DND-41 (cell line): Measurements from ENCODE around the gene RAB11FIP5.
A peak's percentile ranks its signal among the peaks of the same experiment; 100 is the strongest.

Experiments
- ATAC-seq: fragments of 200-7000 bp; cut with Tn5 transposase; 3 replicates; pipeline ENCODE4 v1.9.1; 2021; ENCODE audit warnings: low read depth; ENCODE audit not compliant: insufficient read depth
- DNase-seq: peaks from one replicate; pipeline ENCODE4 v3.0.0-alpha.2; 2020
- H2AFZ ChIP-seq: 2 replicates; pipeline ENCODE4 v1.6.0; 2012; ENCODE audit warnings: low read depth, low read length
- H3K27ac ChIP-seq: 2 replicates; pipeline ENCODE4 v1.5.1; 2012; ENCODE audit warnings: low read length, inconsistent platforms
- H3K27me3 ChIP-seq: fragments of 200-600 bp; sonication (generic); 2 replicates; pipeline ENCODE4 v1.6.0; 2012; ENCODE audit warnings: low read length, mild to moderate bottlenecking, inconsistent platforms; ENCODE audit not compliant: insufficient read depth, poor library complexity
- H3K36me3 ChIP-seq: 2 replicates; pipeline ENCODE4 v1.5.1; 2012; ENCODE audit warnings: low read length, inconsistent platforms; ENCODE audit not compliant: insufficient read depth
- H3K4me1 ChIP-seq: 2 replicates; pipeline ENCODE4 v1.5.1; 2012; ENCODE audit warnings: mild to moderate bottlenecking, low read length; ENCODE audit not compliant: insufficient read depth
- H3K4me2 ChIP-seq: 2 replicates; pipeline ENCODE4 v1.6.0; 2012; ENCODE audit warnings: mild to moderate bottlenecking, moderate library complexity, low read length, inconsistent platforms; ENCODE audit not compliant: insufficient read depth
- H3K4me3 ChIP-seq, 2 experiments: fragments of 200-600 bp in 1 of 2; shearing (Covaris generic) in 1 of 2; 2 replicates each; pipeline ENCODE4 v1.5.1; 2012 to 2016; ENCODE audit warnings: inconsistent platforms in 2 of 2, low read length in 2 of 2, mild to moderate bottlenecking in 2 of 2, low read depth in 1 of 2, moderate library complexity in 1 of 2
- H3K79me2 ChIP-seq: 2 replicates; pipeline ENCODE4 v1.6.0; 2012; ENCODE audit warnings: low read length, inconsistent platforms; ENCODE audit not compliant: insufficient read depth
- H3K9ac ChIP-seq: 2 replicates; pipeline ENCODE4 v1.6.0; 2012; ENCODE audit warnings: low read depth, mild to moderate bottlenecking, inconsistent platforms, low read length, moderate library complexity
- H3K9me3 ChIP-seq: 2 replicates; pipeline ENCODE4 v1.5.1; 2012; ENCODE audit warnings: low read length, moderate library complexity, mild to moderate bottlenecking, inconsistent platforms; ENCODE audit not compliant: insufficient read depth, severe bottlenecking
- H4K20me1 ChIP-seq: 2 replicates; pipeline ENCODE4 v1.6.0; 2012; ENCODE audit warnings: low read length; ENCODE audit not compliant: insufficient read depth
- EZH2 ChIP-seq: IDR thresholded peaks from 3 replicates; pipeline ENCODE4 v1.6.1; 2012; ENCODE audit warnings: borderline replicate concordance, low read depth, mild to moderate bottlenecking, moderate library complexity, low read length, inconsistent platforms; ENCODE audit not compliant: severe bottlenecking
- TF ChIP-seq, protein P1 (sequence below): IDR thresholded peaks from 2 replicates; pipeline ENCODE4 v1.5.1; 2012; ENCODE audit warnings: borderline replicate concordance, low read length, moderate library complexity, mild to moderate bottlenecking; ENCODE audit not compliant: poor library complexity, severe bottlenecking; ENCODE audit errors: extremely low read depth

RAB11FIP5 gene

DNA sequence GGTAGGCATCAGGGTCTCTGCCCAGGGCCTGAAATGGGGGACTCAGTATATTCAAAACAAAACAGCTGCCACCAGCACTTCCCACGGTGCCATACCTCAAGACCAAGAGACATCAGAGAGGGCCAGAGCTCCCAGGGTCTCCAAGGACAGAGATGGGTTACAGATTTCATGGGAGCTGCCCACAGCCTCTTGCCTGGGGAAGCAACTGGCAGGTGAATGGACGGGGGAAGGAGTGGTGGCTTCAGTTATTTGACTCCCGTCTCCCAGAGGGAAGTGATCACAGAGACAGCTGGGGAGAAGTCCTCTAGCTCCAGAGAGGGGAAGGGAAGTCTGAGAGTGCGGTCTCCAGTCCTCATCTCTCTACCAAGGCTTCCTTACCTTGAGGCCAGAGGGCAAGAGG, 25.4 kb downstream of the RAB11FIP5 start:
- DNase-seq: no peak
- Histone ChIP-seq H3K9me3 (no peaks in the 10 kb centered on the region), H3K4me3 (no peak overlapping the region), H4K20me1 (no peaks in the 10 kb centered on the region), H3K27me3 (peaks cover 18% of the 10 kb centered on the region), H3K4me2 (no peak overlapping the region), H3K79me2 (no peaks in the 10 kb centered on the region), H3K9ac (no peak overlapping the region), H3K27ac (no peak overlapping the region), H3K4me1 (no peaks in the 10 kb centered on the region), H3K36me3 (no peaks in the 10 kb centered on the region), H2AFZ (no peak overlapping the region)
- TF ChIP-seq, protein P1, sequence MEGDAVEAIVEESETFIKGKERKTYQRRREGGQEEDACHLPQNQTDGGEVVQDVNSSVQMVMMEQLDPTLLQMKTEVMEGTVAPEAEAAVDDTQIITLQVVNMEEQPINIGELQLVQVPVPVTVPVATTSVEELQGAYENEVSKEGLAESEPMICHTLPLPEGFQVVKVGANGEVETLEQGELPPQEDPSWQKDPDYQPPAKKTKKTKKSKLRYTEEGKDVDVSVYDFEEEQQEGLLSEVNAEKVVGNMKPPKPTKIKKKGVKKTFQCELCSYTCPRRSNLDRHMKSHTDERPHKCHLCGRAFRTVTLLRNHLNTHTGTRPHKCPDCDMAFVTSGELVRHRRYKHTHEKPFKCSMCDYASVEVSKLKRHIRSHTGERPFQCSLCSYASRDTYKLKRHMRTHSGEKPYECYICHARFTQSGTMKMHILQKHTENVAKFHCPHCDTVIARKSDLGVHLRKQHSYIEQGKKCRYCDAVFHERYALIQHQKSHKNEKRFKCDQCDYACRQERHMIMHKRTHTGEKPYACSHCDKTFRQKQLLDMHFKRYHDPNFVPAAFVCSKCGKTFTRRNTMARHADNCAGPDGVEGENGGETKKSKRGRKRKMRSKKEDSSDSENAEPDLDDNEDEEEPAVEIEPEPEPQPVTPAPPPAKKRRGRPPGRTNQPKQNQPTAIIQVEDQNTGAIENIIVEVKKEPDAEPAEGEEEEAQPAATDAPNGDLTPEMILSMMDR: no peak
- no peak for TF ChIP-seq EZH2
- ATAC-seq: no peak

DNA sequence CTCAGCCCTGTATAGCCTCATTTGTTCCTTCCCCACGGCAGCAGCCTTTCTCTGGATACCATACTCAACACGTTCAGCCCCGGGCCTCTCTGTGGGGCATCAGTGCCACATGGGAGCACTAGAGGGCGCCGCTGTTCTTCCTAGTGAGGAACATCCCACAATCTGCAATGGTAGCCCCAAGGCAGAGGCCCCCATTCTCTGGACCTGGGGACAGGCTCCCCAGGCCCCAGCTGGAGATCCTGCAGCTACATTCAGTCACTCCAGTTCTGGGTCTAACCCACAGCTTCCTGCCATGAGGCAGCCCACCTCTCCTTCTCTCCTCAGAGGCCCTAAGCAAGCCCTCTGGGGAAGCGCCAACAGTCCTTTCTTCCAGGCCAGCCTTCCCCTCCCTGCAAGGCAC, 27.1 kb downstream of the RAB11FIP5 start:
- Histone ChIP-seq H2AFZ (no peak overlapping the region), H3K4me3 (no peak overlapping the region), H3K4me1 (no peaks in the 10 kb centered on the region), H3K4me2 (no peak overlapping the region), H3K36me3 (no peaks in the 10 kb centered on the region), H3K9ac (no peak overlapping the region), H4K20me1 (no peaks in the 10 kb centered on the region), H3K27me3 (peaks cover 11% of the 10 kb centered on the region), H3K9me3 (no peaks in the 10 kb centered on the region), H3K27ac (no peak overlapping the region), H3K79me2 (no peaks in the 10 kb centered on the region)
- DNase-seq (peak; percentile 77), ATAC-seq (peak; percentile 94)
- TF ChIP-seq, protein P1: peak; percentile 90
- no peak for TF ChIP-seq EZH2

DNA sequence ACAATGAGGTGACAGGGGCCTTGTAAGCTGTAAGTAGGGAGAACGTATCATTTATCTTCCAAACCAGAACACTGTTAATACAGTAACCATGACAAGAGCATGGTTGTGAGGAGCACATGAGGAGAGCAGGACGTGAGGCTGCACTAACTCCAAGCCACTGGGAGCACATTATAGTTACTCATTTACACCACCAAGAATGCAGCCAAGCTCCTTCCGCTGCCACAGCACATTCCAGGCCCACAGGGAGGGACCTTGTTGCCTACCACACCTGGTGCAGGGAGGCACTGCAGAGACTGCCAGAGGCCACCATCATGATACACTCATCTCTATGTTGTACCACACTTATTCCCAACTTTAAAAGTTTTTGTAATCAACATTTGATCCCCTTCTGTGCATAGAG, 27.8 kb downstream of the RAB11FIP5 start:
- Histone ChIP-seq H4K20me1 (no peaks in the 10 kb centered on the region), H3K27ac (no peak overlapping the region), H3K4me2 (no peak overlapping the region), H3K9me3 (no peaks in the 10 kb centered on the region), H3K4me3 (no peak overlapping the region), H3K4me1 (no peaks in the 10 kb centered on the region), H2AFZ (no peak overlapping the region), H3K36me3 (no peaks in the 10 kb centered on the region), H3K9ac (no peak overlapping the region), H3K79me2 (no peaks in the 10 kb centered on the region), H3K27me3 (peaks cover 6% of the 10 kb centered on the region)
- TF ChIP-seq, protein P1: no peak
- TF ChIP-seq EZH2: no peak
- DNase-seq: no peak
- no peak for ATAC-seq
